ENCODE measurements around the gene METTL18.

GRCh38 chr1:169764919-169765318, 29.8 kb downstream of the METTL18 start:
- TF ChIP-seq CTCF (IDR thresholded peaks at IDR 0.05) (no peak), EZH2 (IDR thresholded peaks at IDR 0.05; ENCODE audit: borderline replicate concordance, insufficient read depth, low read depth, low read length, poor library complexity, severe bottlenecking) (no peak)
